HepG2 (cell line): ENCODE measurements around the gene THRB.

Experiments used
- E2F1 ChIP-seq: sonication (generic); formaldehyde crosslinking; IDR thresholded peaks from 2 replicates; pipeline ENCODE4 v1.5.0; 2020; ENCODE audit warnings: missing genetic modification reagents
- YY1 ChIP-seq: IDR thresholded peaks from 2 replicates; pipeline ENCODE4 v1.6.1; 2011; ENCODE audit warnings: low read length, low read depth, moderate library complexity, mild to moderate bottlenecking; ENCODE audit not compliant: insufficient read depth, insufficient replicate concordance
- ZFP62 ChIP-seq: sonication (generic); formaldehyde crosslinking; IDR thresholded peaks from 2 replicates; pipeline ENCODE4 v1.4.0; 2020; ENCODE audit warnings: missing genetic modification reagents

- TF ChIP-seq YY1 (no peak), ZFP62 (no peak), E2F1 (CRISPR knock-in tag) (no peak)
Measured at GRCh38 chr3:24119321-24119751, 375.3 kb downstream of the THRB start.
